SKM-1 (cell line): ENCODE measurements around the gene MUC2.

Source experiments
- DNase-seq: peaks from one replicate; lab custom pipeline; 2025; ENCODE audit not compliant: unreplicated experiment; lab: John Stamatoyannopoulos, UW

Gene MUC2

DNA sequence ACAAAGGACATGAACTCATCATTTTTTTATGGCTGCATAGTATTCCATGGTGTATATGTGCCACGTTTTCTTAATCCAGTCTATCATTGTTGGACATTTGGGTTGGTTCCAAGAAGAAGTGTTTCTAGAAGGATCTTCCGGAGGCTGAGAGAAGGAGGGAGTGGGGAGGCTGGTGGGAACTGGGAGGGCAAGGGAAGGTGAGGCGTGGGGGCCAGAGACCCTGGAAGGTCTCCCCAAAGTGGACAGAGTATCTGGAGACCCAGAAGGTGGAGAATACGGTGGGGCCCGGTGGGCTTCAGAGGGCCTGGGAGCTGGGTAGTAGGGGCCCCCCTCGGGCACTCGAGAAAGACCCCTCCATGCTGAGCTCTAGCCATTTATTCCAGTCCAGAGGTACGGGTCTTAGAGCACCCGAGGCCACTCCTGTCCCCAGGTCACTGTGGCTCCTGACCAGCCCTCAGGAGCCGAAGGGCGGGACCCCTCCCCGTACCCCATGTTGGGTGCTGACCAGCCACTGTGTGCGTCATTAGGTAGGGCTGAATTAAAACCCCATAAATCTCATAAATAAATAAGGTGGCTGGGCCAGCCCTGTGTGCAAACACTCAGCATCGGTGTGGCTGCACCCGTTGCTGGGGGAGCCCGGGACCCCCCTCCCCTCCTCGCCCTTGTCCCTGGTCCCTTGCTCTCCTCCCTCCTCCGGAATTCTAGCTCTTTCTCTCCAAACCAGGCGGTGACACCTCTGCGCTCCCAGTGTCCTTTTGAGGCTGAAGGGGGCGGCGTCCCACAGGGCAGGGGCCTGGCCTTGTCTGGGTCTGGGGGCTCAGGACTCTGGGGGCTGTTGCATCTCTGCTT lies 44.3 kb downstream of the MUC2 start:
- DNase-seq = no peak

DNA sequence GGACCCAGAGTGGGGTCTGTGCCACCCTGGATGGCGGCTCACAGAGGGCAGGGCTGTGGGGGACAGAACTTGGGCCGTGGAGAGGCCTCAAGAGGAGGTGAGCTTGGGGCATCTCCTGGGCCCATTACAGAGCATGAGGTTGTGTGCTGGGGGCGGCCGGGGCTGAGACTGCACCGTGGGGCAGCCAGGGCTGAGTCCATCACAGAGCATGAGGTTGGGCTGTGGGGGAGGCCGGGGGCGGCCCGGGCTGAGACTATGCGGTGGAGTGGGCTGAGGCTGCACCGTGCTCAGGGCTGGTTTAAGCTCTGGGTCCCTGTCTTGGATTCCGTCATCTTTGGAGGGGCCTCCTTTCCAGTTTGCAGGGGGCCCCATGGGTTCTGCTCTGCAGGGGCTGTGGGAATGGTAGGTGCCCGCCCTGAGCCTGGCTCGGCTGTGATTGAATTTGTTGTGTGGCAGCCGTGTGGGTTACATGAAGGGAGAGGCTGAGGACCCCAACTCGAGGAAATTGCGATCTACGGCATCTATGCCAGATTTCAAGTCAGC lies 45.0 kb downstream of the MUC2 start:
- DNase-seq = no peak

DNA sequence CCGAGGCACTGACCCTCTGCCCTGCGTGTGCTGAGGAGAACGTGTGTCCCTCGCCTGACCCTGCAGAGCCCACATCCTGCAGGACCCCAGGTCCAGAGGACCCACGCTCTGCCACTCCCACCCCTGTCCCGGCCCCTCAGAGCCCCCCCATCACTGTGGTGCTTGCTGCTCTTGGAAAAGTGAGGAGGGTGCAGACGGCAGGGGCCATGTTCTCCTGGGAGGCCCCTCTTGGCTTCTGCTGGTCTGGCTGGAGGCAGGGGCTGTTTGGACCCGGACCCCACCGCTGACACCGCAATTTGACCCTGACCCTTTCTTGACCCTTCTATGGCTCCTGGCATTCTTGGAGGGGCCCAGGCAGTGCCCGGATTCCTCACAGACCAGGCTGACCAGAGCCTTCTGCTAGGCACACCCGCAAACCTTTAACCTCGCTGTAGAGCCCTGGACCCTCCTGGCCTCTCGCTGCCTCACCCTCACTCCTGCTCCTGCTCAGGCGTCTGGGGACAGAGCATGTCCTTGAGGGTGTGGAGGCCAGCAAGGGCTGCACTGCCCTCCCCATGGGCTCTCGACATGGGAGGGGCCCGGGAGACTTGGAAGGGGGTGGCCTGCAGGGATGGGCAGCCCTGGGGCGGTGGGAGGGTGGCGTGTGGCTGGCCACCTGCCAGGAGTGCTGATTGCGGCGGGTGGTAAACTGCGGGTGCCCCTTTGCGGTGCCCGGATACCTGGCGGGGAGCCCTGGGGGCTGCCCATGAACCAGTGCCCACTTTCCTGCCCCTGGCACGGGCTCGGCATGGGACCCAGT lies 46.1 kb downstream of the MUC2 start:
- no peak for DNase-seq

DNA sequence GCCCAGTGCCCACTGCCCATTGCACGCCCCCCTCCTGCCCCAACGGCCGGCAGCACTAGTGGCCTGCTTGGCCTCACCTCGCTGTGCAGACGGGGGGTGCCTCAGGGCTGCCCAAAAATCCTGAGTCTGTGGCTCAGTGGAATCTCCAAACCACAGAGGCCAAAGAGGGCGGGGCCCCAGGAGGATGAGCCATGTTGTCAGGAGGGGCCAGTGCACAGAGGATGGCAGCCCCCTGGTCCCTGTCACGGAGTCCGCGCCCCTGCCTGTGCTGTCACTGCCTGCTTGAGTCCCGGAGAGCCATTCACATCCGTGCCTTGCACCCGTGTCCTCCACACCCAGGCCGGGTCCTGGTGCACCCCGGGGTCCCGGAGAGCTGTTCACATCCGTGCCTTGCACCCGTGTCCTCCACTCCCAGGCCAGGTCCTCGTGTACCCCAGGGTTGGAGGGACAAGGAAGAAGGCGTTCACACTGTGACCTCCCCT lies 46.7 kb downstream of the MUC2 start:
- no peak for DNase-seq

DNA sequence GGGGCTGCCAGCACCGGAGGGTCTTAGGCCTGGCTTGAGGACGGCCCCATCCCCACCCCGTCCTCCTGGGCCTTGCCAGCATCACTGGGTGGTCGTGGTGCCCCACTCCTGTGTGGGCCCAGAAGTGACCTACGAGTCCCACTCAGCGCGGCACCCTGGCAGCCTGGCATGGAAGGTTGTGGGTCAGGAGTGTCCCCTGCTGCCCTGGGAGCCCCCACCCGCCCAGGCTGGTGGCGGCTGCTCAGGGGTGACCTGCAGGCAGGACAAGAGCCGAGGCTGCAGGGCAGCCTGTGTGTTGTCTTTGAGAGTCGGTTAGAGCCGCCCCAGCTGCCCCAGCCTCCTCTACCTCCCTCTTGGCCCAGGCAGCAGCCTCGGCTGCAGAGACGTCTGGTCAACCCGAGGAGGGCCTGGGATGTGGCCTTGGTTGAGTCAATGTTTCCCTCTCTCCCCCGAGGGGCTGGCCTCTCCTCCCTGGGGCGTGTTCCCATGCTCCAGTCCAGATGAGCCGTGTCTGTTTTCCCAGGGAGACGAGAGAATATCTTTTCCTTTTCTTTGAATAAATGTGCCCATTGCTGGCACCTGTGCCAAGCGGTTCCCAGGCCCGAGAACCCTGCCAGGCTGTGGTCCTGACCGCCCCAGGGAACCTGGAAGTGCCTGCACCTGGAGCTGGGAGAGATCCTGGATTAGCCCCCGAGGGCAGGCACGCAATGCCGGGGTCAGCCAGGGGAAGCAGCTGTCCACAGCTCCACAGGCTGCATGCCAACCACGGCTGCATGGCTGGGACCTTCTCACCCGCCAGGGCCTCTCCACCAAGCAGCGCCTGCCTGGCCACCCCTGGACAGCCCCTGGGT lies 47.4 kb downstream of the MUC2 start:
- DNase-seq = no peak

DNA sequence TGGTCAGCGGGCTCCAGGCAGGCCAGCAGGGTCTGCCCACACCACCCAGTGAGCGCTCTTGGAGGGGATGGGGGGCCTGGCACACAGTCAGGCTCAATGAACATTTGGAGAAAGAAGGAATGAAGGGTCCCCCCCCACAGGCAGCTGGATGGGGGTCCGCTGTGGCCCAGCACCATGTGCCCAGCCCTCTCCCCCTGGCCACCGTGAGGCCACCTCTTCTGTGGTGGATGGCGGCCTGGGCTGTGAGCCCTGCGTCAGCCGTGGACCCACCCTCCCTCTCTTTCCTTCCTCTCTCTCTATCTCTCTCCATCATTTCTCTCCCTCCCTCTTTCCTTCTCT lies 48.0 kb downstream of the MUC2 start:
- DNase-seq = no peak

DNA sequence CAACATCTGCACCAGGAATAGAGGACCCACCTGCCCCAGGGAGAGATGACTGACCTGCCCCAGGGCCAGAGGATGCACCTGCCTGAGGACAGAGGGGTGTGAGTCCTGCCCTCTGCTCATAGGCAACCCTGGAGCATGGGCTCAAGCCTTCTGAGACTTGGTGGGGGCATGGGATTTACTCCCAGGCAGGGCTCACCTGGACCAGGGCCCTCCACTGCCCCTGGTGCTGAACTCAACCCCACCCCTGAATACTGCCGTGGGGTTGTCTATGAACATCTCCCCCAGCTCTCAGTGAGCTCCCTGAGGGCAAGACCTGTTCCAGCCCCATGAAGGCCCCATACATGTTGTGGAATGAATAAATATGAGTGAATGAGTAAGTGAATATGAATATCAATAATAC lies 49.3 kb downstream of the MUC2 start:
- no peak for DNase-seq
